OCI-LY1 (cell line): ENCODE data around the gene ENDOG.

Experiments
- H2AFZ ChIP-seq: fragments of 200-600 bp; sonication (generic), shearing (Covaris generic); 2 replicates; pipeline ENCODE4 v1.6.0; 2014; ENCODE audit warnings: antibody characterized with exemption, mild to moderate bottlenecking, low read length
- H3F3A ChIP-seq: fragments of 200-600 bp; sonication (generic), shearing (Covaris generic); 2 replicates; pipeline ENCODE4 v1.6.0; 2014; ENCODE audit warnings: mild to moderate bottlenecking, antibody characterized with exemption, low read length, moderate library complexity; ENCODE audit not compliant: insufficient read depth
- H3K27ac ChIP-seq: fragments of 200-600 bp; sonication (generic); 2 replicates; pipeline ENCODE4 v1.5.1; 2014; ENCODE audit warnings: low read length, mixed run types, mild to moderate bottlenecking, low read depth; ENCODE audit not compliant: poor library complexity, severe bottlenecking
- H3K27me3 ChIP-seq: fragments of 200-600 bp; sonication (generic); 2 replicates; pipeline ENCODE4 v1.6.0; 2014; ENCODE audit warnings: antibody characterized with exemption, mild to moderate bottlenecking, low read length, moderate library complexity; ENCODE audit not compliant: insufficient read depth
- H3K36me3 ChIP-seq: fragments of 200-600 bp; sonication (generic); 2 replicates; pipeline ENCODE4 v1.6.1; 2014; ENCODE audit warnings: mild to moderate bottlenecking, antibody characterized with exemption, low read length, moderate library complexity, mixed read lengths; ENCODE audit not compliant: insufficient read depth
- H3K4me1 ChIP-seq: fragments of 200-600 bp; sonication (generic); 2 replicates; pipeline ENCODE4 v1.5.1; 2014; ENCODE audit warnings: mild to moderate bottlenecking, low read length, moderate library complexity; ENCODE audit not compliant: insufficient read depth, severe bottlenecking
- H3K4me2 ChIP-seq: fragments of 200-600 bp; sonication (generic), shearing (Covaris generic); 2 replicates; pipeline ENCODE4 v1.6.1; 2014; ENCODE audit warnings: low read length
- H3K4me3 ChIP-seq: fragments of 200-600 bp; sonication (generic); 2 replicates; pipeline ENCODE4 v1.5.1; 2014; ENCODE audit warnings: low read length, low read depth, mild to moderate bottlenecking, mixed read lengths; ENCODE audit not compliant: poor library complexity, severe bottlenecking
- H3K79me2 ChIP-seq: fragments of 200-600 bp; shearing (Covaris generic); 2 replicates; pipeline ENCODE4 v1.6.1; 2016; ENCODE audit warnings: mixed run types, low read length, mixed read lengths; ENCODE audit not compliant: insufficient read depth
- H3K9ac ChIP-seq: fragments of 200-600 bp; sonication (generic), shearing (Covaris generic); 2 replicates; pipeline ENCODE4 v1.6.1; 2014; ENCODE audit warnings: mild to moderate bottlenecking, low read length, mixed read lengths
- H3K9me2 ChIP-seq: fragments of 200-600 bp; sonication (generic), shearing (Covaris generic); 2 replicates; pipeline ENCODE4 v1.6.1; 2014; ENCODE audit warnings: low read depth, mild to moderate bottlenecking, low read length, mixed read lengths
- H3K9me3 ChIP-seq: fragments of 200-600 bp; shearing (Covaris generic); 2 replicates; pipeline ENCODE4 v1.6.1; 2014; ENCODE audit warnings: low read length, mixed read lengths
- H4K20me1 ChIP-seq: fragments of 200-600 bp; sonication (generic), shearing (Covaris generic); 2 replicates; pipeline ENCODE4 v1.6.0; 2016; ENCODE audit warnings: mild to moderate bottlenecking, low read length; ENCODE audit not compliant: insufficient read depth
- EZH2 ChIP-seq: fragments of 200-600 bp; sonication (generic), shearing (Covaris generic); IDR thresholded peaks from 2 replicates; pipeline ENCODE4 v1.8.0; 2017; ENCODE audit warnings: borderline replicate concordance, mixed run types, mild to moderate bottlenecking, antibody characterized with exemption, low read length, moderate library complexity, mixed read lengths
- TF ChIP-seq, protein P1 (sequence below): fragments of 200-600 bp; sonication (generic), shearing (Covaris generic); IDR thresholded peaks from 2 replicates; pipeline ENCODE4 v1.5.1; 2017; ENCODE audit warnings: mild to moderate bottlenecking, antibody characterized with exemption, low read length, moderate library complexity, mixed read lengths

The ENDOG gene

DNA sequence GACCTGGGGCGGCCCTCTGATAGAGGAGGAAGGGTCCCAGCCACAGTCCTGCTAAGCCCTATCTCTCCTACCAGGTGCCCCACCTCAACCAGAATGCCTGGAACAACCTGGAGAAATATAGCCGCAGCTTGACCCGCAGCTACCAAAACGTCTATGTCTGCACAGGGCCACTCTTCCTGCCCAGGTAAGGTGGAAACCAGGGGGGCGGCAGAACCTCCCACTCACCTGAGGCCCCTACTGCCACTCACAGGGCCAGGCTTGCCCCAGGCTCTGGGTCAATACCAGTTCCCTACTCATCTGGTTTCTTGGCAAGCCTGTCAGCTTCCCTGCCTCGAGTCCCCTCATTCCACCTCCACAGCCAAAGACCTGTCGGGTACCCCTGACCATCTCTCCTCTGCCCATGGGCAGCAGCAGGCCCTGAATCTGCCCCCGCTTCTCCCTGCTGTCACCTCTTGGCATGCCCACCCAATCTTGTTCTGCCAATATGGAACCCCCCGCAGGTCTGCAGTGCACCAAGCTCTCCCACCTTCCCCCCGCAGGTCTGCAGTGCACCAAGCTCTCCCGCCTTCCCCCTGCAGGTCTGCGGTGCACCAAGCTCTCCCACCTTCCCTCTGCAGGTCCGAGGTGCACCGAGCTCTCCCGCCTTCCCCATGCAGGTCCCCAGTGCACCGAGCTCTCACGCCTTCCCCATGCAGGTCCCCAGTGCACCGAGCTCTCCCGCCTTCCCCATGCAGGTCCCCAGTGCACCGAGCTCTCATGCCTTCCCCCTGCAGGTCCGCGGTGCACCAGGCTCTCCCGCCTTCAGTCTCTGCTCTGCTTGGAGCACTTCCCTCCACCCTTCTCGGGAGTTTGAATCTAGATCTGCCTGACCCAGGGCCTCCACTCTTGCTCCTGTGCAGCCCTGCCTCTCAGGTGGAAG, 2.6 kb downstream of the ENDOG start:
- H3K79me2 ChIP-seq = no peaks in the 10 kb centered on the region
- peaks cover 11% of the 10 kb centered on the region for H3K4me1 ChIP-seq
- H3F3A ChIP-seq = 0 out of 2 replicates have a peak, but pooled peaks cover 5% of the 10 kb centered on the region
- TF ChIP-seq, protein P1, sequence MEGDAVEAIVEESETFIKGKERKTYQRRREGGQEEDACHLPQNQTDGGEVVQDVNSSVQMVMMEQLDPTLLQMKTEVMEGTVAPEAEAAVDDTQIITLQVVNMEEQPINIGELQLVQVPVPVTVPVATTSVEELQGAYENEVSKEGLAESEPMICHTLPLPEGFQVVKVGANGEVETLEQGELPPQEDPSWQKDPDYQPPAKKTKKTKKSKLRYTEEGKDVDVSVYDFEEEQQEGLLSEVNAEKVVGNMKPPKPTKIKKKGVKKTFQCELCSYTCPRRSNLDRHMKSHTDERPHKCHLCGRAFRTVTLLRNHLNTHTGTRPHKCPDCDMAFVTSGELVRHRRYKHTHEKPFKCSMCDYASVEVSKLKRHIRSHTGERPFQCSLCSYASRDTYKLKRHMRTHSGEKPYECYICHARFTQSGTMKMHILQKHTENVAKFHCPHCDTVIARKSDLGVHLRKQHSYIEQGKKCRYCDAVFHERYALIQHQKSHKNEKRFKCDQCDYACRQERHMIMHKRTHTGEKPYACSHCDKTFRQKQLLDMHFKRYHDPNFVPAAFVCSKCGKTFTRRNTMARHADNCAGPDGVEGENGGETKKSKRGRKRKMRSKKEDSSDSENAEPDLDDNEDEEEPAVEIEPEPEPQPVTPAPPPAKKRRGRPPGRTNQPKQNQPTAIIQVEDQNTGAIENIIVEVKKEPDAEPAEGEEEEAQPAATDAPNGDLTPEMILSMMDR = no peak
- TF ChIP-seq EZH2 = no peak
- H4K20me1 ChIP-seq = no peaks in the 10 kb centered on the region
- H2AFZ ChIP-seq = no peak overlapping the region
- no peak overlapping the region for H3K27ac ChIP-seq
- H3K27me3 ChIP-seq = no peaks in the 10 kb centered on the region
- peaks cover 51% of the 10 kb centered on the region for H3K36me3 ChIP-seq
- H3K4me2 ChIP-seq = no peak overlapping the region
- no peak overlapping the region for H3K4me3 ChIP-seq
- H3K9me3 ChIP-seq = no peaks in the 10 kb centered on the region
- H3K9ac ChIP-seq = no peak overlapping the region
- H3K9me2 ChIP-seq = no peaks in the 10 kb centered on the region

DNA sequence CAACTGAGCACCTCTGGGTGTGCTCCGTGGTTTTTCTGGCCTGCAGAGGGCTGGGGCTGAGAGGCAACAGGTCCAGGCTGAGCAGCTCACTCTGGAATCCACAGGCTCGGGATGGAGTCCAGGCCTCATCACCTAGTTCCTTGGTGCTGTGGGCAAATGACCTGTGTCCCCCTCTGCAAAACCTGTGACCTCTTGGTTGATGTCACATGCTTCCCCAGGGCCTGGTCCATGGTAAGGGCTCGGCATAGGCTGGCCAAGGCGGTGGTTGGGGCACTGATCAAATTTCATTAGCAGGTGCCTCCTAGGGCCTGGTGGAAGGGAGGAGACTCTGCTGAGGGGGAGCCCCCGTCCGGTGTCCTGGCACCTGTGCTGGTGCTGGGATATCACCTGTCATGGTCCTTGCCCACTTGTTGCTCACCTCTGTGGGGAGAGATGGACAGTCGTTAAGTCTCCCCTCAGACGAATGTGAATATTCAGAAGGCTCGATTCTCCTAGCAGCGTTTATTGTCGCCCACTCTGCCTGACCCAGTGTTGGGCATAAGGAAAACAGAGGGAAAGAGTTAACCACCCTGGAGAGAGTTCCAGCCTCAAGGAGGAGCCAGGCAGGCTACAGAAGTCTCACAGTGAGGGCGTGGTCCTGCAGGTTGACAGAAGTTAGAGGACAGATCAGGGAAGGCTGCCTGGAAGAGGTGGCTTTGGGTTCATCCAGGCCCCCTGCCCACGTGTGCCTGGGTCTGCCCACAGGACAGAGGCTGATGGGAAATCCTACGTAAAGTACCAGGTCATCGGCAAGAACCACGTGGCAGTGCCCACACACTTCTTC, 3.5 kb downstream of the ENDOG start:
- Histone ChIP-seq H4K20me1 (no peaks in the 10 kb centered on the region), H3K27ac (no peak overlapping the region), H3K4me1 (peaks cover 11% of the 10 kb centered on the region), H3K4me2 (no peak overlapping the region), H2AFZ (no peak overlapping the region), H3K9me2 (no peaks in the 10 kb centered on the region), H3K36me3 (peaks cover 60% of the 10 kb centered on the region), H3K27me3 (no peaks in the 10 kb centered on the region), H3K9me3 (no peaks in the 10 kb centered on the region), H3K79me2 (no peaks in the 10 kb centered on the region), H3K4me3 (no peak overlapping the region), H3F3A (0 out of 2 replicates have a peak, but pooled peaks cover 5% of the 10 kb centered on the region), H3K9ac (no peak overlapping the region)
- TF ChIP-seq, protein P1 = no peak
- TF ChIP-seq EZH2 = no peak

DNA sequence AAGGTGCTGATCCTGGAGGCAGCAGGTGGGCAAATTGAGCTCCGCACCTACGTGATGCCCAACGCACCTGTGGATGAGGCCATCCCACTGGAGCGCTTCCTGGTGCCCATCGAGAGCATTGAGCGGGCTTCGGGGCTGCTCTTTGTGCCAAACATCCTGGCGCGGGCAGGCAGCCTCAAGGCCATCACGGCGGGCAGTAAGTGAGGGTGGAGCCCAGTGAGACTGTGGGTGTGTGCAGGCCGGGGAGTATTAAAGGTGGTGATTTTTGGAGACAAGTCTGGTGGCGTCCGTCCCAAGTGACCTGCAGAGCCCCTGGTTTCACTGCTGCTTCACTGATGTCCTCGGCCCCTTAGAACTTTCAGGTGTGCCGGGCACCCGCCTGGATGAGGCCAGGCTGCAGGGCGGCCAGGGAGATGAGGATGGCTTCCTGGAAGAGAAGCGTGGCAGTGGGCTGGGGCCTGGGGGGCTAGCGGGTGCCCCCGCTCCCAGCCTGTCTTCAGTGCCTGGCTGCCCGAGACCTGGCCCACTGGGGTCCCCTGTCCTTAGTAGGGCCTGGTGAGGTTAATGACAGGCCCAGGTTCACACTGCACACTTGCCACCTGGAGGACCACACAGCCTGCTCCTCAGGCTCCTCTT, 4.2 kb downstream of the ENDOG start:
- Histone ChIP-seq H3K9me2 (no peaks in the 10 kb centered on the region), H3F3A (0 out of 2 replicates have a peak, but pooled peaks cover 5% of the 10 kb centered on the region), H3K27me3 (no peaks in the 10 kb centered on the region), H3K4me3 (no peak overlapping the region), H3K79me2 (no peaks in the 10 kb centered on the region), H3K4me1 (peaks cover 11% of the 10 kb centered on the region), H3K9me3 (no peaks in the 10 kb centered on the region), H2AFZ (no peak overlapping the region), H3K4me2 (no peak overlapping the region), H3K36me3 (peaks cover 67% of the 10 kb centered on the region), H3K27ac (no peak overlapping the region), H3K9ac (no peak overlapping the region), H4K20me1 (no peaks in the 10 kb centered on the region)
- TF ChIP-seq EZH2 = no peak
- TF ChIP-seq, protein P1 = no peak
